DND-41 (cell line): ENCODE measurements around the gene TAS1R3.

Experiments used
- CTCF ChIP-seq: IDR thresholded peaks from 2 replicates; pipeline ENCODE4 v1.5.1; 2012; ENCODE audit warnings: borderline replicate concordance, low read length, moderate library complexity, mild to moderate bottlenecking; ENCODE audit not compliant: poor library complexity, severe bottlenecking; ENCODE audit errors: extremely low read depth
- EZH2 ChIP-seq: IDR thresholded peaks from 3 replicates; pipeline ENCODE4 v1.6.1; 2012; ENCODE audit warnings: borderline replicate concordance, low read depth, mild to moderate bottlenecking, moderate library complexity, low read length, inconsistent platforms; ENCODE audit not compliant: severe bottlenecking

GRCh38 chr1:1322952-1323351 lies 8.1 kb upstream of the TAS1R3 start:
- no peak for TF ChIP-seq CTCF
- TF ChIP-seq EZH2, result no peak
